HuH-7.5 (cell line): ENCODE measurements around the gene BICC1.

Source experiments
- DNase-seq: peaks from one replicate; pipeline ENCODE4 v3.0.0; 2011; ENCODE audit warnings: low spot score

BICC1 gene

GRCh38 chr10:58712141-58712540 lies 199.5 kb downstream of the BICC1 start:
- no peak for DNase-seq

DNA sequence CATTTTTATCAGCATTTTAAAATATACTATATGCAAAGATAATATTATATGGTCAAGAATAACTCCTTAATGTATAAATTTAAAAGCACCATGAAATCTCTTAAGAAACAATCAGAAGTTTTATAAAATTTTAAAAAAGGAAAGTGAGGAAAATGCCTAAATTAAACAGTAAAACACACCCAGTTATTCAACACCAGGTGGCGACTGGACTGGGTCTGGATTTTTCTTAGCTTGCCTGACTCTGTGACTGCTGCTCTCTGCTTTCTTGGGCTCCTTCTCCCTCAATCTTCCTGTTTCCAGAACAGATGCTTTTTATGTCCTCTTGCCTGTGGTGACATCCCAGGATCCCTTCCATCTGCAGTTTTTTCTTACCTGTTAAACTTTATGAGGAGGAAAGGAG lies 200.3 kb downstream of the BICC1 start:
- no peak for DNase-seq

DNA sequence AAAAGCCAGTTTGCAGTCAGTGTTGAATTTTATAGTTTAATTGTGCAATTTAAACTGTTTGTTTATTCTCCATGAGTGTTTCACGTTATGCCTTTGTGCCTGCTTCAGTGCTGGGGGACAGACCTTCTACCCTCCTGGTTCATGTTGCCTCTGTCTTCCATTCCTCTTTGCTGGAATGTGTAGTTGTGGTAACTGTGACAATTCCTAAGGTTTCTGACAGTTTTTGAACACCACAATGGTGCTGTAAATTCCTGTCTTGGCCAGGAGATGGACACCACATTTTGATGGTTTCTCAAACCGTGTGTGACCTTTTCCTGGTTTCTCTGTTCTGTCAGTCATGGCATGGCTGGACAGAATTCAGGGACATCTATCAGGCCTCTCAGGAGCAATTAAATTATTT lies 201.7 kb downstream of the BICC1 start:
- DNase-seq = no peak

GRCh38 chr10:58715061-58715460 lies 202.4 kb downstream of the BICC1 start:
- no peak for DNase-seq

- DNase-seq = no peak
Measured at GRCh38 chr10:58718596-58718995, 205.9 kb downstream of the BICC1 start.

DNA sequence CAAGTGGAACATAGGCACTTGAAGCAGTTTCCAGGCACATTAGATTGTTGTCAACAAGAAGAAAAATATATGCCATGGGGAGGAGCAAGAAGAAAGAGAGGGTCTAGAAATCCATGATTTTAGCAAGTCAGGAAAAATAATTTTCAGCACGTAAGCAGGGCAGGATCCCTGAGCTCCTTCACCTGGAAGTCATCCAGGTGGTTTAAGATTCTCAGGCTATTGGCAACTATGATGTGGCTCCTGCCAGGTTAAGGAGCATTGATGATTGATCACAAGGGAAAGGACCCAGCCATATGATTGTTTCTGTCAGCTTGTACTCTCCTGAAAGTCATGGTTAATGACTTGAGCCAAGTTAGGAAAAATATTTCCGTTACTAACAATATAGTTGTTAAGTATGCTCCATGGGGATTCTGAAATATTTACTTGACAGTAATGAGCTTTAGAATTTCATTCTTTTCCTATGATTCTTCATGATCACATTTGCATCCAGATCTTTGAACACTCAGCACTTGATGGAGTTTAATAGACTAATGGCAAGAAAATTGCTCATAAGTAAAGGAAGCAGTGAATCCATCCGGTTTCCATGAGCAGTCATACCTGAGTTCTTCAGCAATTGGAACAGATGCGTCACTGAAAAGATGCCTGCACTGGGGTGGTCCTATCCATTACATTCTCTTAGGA lies 209.1 kb downstream of the BICC1 start:
- no peak for DNase-seq

- DNase-seq = no peak
Measured at GRCh38 chr10:58723186-58723585, 210.5 kb downstream of the BICC1 start.

DNA sequence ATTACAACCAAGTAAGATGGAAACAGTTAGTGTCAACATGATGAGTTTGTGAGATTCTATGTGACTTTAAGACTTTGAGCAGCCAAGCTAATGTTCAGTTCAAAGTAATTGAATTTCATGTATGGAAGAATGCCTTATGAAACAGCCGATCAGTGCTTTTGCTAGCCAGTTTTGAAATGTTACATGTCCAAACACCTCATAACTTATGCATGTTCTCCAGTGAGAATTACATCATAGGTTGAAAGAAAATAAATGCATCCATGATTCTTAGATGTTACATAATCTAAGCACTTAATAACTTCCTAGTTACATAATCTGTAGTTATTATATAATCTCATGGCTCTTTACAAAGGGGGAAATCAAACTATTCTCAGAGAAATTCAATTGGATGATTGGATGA lies 211.3 kb downstream of the BICC1 start:
- DNase-seq = no peak

- DNase-seq = no peak
Measured at GRCh38 chr10:58724781-58725180, 212.1 kb downstream of the BICC1 start.

DNA sequence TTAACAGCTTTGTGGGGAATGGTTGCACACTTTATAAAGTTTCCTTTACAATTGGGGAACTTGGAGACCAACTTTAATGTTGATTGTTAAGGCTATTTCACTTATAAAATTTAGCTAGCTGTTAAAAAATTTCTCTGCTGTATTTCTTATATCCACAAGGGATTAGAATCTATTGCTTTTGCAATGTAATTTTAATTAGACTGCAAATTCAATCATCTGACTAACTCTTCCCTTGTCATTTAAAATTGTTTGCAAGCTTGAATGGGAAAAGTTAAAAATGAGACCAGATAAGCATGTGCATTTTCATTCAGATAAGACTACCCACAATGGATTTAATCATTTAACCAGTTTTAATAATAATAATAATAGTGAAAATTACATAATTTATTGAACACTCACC lies 213.2 kb downstream of the BICC1 start:
- DNase-seq = no peak

- no peak for DNase-seq
Measured at GRCh38 chr10:58727633-58728032, 215.0 kb downstream of the BICC1 start.

GRCh38 chr10:58731276-58731675 lies 218.6 kb downstream of the BICC1 start:
- no peak for DNase-seq

GRCh38 chr10:58733436-58733835 lies 220.8 kb downstream of the BICC1 start:
- DNase-seq = no peak

DNA sequence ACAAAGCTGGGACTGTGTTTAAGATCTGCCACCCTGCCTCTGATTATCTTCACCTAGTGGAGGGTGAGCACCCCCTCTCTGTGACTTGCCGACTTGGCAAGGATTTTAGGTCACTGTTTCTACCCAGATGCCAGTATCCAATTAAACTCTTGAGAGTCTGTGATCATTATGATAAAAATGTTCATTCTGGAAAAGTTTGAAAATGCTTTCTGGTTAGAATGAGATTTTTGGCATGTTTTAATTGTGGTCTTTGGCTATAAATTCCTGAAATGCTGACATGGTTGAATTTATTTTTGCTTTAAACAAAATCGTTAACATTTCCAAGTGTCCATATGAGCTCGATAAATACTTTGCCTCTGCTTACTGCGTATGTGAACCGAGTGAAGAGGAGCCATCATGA lies 221.4 kb downstream of the BICC1 start:
- DNase-seq = no peak

- no peak for DNase-seq
Measured at GRCh38 chr10:58734664-58735063, 222.0 kb downstream of the BICC1 start.

- no peak for DNase-seq
Measured at GRCh38 chr10:58735087-58735486, 222.4 kb downstream of the BICC1 start.

DNA sequence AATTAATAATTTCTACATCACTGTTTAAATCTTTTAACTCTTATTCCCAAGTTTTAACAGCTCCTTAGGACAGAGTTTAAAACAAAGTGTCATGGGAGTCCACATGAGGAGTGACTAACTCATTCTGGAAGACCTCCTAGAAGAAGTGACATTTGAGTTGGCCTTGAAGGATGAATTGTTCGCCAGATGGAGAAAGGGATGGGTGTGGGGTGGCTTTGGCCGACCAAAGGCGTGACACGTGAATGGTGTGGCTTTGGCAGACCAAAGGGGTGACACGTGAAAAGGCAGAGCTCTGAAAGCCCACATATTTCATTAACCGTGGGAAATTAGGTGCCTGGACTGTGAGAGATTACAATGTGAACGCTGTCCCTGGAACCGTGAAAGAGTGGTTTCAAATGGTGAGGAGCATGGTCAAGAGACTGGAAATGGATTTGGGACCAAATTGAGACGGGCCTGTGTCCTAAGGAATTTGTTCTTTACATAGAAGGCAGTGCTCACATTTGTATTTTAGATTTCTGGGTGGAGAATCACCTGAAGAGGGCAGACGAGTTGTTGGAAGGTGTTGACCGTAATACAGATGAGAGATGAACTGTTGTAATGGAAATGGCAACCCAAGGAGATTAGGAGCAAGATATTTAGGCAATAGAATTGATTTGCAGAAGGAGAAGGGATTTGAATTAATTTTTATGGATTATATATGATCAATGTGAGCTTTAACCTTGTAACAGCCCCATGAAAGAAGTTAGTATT lies 228.1 kb downstream of the BICC1 start:
- no peak for DNase-seq

DNA sequence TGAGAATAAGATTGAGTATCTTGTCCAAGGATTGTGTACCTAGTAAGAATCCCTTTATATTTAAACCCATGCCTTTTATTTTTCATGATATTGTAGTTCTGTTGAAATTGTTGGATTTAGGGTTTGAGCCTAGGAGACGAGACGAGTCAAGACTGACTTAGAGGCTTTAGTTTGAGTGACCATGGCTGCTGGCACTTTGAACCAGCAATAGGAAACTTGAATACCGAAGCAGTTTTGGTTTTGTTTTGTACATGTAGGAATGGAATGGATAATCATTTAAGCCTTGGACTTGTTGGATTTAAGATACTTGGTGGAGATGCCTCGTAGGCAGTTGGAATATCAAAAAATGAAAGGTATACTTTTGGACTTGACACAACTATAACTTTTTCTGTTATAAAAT lies 229.0 kb downstream of the BICC1 start:
- no peak for DNase-seq

DNA sequence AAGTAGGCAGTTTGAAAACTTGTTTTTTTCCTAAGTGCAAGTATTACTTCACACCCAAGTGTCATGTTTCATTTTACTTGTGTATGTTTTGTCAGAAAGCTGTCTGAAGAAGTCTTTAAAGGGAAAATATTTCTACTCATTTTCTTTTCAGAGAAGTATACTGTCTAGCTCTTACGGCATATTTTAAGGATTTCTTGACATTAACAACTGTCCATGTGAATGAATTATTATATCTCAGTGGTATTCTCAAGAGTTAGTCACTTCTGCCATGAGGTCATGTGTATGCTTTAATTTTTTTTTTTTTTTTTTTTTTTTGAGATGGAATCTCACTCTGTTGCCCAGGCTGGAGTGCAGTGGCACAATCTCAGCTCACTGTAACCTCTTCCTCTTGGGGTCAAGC lies 229.5 kb downstream of the BICC1 start:
- no peak for DNase-seq

DNA sequence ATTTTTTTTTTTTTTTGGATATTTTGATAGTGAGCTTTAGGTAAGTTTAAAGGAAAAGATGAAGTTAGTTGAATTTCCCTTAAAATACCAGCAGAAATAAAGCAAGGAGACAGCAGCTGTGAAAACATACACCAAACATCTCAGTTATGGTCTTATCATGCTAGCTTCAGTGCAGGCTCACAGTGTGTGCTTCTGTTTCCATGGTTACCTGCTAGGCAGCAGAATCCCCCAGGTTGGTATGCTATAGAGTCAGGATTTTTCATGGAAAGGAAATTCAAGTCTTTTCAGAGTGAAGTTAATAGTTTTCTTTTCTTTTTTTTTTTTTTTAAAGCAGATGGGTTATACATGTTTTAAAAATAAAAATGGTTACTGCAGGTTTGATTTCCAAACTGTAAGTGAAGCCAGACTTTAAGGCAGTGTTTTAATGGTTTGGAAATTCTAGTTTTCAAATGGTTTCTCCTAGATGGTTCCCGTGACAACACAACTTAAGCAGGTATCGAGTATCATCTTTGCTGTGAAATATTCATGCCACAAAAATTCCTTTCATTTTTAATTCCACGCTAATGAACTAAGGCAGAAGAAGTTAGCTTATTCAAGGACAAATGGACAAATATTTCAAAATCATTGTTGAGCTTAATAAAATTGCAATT lies 230.9 kb downstream of the BICC1 start:
- DNase-seq = no peak

DNA sequence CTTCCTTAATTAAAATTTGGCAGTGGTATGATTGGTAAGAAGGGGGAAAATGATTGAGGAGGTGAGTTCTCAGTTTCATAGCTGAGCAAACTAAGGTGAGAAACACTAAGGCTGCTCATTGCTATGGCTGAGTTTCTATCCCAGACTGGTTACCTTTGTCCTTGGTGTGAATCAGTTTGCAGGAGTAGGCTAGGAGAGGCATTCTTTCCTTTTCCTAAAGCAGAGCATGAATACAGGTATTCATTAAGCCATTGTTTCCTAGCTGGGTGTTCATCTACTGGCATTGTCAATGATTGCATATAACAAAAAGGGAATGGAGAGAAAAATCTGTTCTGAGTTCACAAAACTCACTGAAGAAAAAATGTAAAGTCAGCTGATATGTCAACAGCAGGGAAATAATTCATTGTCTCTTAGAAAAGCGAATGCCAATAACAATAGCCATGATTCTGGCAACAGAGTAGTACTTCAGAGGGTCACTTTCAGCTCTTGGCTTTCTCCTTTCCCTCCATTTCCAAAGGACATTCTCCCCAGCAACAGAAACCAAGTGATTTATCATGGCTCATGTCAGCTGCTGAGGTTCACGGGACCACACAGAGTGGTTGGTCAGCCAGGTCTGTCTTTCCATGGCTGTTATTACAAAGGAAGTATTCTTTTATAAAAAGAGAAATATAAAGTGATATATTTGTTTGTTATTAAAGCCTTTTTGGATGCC lies 234.0 kb downstream of the BICC1 start:
- DNase-seq = no peak

DNA sequence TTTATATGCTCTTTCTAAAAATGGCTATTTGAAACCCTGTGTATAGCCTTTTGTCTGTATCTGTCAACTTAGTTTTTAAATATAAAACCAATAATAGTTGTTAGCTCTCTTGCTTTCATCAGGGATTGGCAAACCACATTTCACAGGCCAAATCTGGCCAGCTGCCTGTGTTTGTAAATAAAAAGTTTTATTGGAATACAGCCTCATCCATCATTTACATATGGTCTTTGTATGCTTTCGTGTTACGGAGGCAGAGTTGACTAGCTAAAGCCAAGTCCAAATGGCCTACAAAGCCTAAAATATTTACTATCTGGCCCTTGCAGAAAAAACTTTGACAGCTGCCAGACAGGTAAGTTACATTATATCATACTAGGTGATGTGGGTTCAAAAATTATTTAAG lies 235.0 kb downstream of the BICC1 start:
- no peak for DNase-seq

- DNase-seq = no peak
Measured at GRCh38 chr10:58752665-58753064, 240.0 kb downstream of the BICC1 start.
